C4-2B (cell line): ENCODE data around the gene HDAC4.

Source experiments
- H3K27ac ChIP-seq: fragments of 450-650 bp; 2 replicates; pipeline ENCODE4 v1.5.1; 2017
- ZFX ChIP-seq: fragments of 450-650 bp; IDR thresholded peaks from 2 replicates; pipeline ENCODE4 v1.6.1; 2017
- TF ChIP-seq, protein P1 (sequence below): fragments of 450-650 bp; conservative IDR thresholded peaks from 2 replicates; pipeline ENCODE4 v1.5.1; 2017; ENCODE audit warnings: mild to moderate bottlenecking

The HDAC4 gene

DNA sequence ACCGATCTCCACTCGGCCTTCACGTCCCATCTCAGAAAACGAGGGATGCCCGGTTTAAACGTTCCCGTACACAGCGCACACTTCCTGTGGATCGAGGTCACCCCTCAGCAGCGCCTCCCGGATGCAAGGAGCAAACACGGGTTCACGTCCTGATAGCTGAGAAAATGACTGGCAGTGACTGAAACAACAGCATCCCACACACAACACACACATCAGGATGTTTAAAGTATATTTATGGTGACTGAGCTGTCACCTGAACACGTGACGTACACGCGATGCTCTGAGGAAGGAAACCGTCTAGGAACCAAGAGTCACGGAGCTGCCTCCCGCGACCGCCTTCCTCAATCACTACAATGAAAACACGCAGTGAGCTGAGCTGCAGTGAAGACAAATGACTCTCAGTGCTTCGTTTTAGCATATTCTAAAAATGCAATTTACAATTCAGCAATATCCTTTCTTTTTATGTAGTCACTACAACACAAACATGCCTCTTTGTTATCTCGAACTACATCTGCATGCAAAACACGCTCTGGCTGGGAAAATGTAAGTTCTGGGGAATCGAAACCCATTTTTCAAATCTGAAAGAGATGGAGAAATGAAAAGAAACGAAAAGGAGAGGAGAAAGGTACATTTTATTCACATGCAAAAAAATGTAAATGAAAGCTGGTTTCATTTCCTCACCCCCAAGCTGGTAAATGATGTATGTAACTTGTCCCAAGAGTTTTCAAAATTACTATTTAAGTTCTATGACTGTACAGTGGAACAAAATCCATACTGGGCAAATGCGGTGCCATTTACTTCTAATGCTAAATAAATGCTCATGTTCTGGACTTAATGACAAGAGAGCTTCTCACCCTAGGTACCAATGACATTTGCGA, 19.8 kb downstream of the HDAC4 start:
- no peak overlapping the region for H3K27ac ChIP-seq
- TF ChIP-seq, protein P1, sequence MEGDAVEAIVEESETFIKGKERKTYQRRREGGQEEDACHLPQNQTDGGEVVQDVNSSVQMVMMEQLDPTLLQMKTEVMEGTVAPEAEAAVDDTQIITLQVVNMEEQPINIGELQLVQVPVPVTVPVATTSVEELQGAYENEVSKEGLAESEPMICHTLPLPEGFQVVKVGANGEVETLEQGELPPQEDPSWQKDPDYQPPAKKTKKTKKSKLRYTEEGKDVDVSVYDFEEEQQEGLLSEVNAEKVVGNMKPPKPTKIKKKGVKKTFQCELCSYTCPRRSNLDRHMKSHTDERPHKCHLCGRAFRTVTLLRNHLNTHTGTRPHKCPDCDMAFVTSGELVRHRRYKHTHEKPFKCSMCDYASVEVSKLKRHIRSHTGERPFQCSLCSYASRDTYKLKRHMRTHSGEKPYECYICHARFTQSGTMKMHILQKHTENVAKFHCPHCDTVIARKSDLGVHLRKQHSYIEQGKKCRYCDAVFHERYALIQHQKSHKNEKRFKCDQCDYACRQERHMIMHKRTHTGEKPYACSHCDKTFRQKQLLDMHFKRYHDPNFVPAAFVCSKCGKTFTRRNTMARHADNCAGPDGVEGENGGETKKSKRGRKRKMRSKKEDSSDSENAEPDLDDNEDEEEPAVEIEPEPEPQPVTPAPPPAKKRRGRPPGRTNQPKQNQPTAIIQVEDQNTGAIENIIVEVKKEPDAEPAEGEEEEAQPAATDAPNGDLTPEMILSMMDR: no peak
- no peak for TF ChIP-seq ZFX

DNA sequence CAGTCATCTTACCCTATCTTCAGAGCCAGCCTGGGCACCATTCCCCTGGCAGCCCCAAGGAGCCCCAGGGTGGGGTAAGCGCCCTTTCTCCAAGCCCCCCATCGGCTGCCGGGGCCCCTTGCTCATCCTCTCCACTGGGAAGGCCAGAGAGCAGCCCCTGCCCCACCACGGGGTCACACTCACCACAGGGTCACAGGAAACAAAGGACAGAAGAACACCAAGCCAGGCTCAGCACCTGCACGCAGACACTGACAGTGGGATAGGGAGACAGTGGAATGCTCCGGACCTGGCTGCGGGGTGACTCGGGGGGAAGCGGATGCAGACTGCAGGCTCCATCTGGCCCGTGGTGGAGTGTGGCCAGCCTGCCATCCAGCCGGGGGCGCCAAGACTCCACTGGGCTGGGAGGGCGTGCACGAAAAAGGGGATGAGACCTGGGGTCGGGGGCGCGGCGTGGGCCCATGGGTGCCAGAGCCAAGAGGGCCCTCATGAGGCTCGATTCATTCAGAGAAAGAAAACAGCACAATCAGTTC, 21.1 kb downstream of the HDAC4 start:
- TF ChIP-seq, protein P1: no peak
- no peak for TF ChIP-seq ZFX
- H3K27ac ChIP-seq: no peak overlapping the region

DNA sequence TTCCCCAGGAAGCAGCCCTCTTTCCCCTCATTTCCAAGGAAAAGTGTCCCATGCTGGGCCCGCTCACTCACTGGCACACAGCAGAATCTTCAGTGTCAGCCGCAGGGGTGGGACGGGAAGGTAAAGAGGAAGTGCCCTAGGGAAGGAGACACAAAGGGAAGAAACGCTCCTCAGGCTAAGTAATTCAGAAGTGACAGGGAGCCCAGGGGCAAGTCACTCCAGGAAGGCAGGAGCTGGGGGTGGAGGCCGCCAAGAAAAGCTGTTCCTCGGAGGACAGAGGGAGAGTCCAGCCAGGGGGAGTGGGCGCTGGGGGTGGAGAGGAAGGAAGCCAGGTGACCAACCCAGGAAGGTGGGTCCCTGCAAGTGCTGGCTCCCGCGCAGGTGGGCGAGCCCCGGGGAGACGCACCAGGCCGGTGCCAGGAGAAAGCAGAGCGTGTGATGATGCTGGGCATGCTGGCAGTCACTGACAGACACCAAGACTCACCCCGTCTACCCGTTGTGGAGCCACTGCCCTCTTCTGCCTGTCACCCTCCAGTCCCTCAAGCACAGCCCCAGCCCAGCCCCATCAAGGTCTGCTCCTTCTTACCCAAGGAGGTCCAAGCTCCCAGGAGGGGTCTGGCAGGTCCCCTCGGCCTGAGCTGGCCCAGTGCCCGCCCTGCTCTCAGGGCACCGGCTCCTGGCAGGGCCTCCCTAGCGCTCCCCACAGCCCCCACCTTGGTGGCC, 21.7 kb downstream of the HDAC4 start:
- no peak overlapping the region for H3K27ac ChIP-seq
- TF ChIP-seq, protein P1: no peak
- TF ChIP-seq ZFX: no peak

DNA sequence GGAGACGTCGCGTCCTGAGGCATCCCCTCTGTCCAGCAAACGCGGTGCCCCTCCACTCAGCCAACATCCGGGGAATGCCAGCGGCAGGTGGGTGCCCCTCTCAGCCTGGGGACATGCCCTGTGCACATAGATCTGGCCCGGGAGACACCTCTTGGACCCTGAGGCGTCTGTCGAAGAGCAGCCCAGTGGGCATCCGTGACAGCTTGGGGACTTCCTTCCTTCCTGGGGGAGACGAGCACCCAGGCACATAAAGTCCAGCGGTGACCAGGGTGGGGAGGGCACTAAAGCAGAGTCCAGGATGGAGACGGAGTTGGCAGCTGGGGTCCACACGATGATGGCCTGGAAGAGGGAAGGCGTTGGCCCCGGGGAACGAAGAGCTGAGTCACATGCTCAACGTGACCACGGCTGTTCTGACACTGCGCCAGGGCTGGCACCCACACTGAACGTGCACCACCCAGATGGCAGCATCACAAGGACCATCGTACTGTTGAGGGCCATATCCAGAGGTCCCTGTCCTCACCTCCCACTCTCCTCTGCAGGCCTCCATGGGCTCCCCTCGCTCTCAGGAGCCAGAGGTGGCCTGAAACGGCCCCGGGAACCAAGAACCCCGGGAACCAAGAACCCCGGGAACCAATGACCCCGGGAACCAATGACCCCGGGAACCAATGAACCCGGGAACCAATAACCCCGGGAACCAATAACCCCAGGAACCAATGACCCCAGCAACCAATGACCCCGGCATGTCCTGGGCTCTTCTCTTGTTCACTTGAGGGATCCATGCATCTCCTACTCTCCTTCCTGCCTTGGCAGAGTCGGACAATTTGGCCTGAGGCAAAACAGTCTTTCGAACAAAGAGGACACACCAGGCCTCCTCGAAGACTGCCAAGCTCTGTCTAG, 22.6 kb downstream of the HDAC4 start:
- TF ChIP-seq, protein P1: no peak
- TF ChIP-seq ZFX: no peak
- H3K27ac ChIP-seq: no peak overlapping the region

DNA sequence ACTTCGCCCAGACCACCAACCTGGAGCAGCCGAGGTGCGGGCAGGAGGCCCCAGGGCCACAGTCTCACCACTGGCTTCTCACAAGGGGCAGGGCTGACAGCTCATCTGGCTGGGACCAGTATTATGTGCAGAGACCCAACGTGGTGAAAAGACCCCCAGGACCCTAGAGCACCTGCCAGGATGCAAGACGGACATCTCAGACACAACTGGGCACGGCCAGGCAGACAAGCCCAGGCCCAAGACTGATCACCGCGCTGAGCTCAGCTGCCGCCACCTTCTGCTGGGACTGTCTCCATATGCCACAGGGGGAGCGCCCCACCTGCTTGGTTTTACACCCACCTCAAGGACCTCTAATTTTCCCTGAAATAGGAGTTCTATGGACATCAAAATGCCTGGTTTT, 23.2 kb downstream of the HDAC4 start:
- H3K27ac ChIP-seq: no peak overlapping the region
- TF ChIP-seq, protein P1: no peak
- TF ChIP-seq ZFX: no peak

DNA sequence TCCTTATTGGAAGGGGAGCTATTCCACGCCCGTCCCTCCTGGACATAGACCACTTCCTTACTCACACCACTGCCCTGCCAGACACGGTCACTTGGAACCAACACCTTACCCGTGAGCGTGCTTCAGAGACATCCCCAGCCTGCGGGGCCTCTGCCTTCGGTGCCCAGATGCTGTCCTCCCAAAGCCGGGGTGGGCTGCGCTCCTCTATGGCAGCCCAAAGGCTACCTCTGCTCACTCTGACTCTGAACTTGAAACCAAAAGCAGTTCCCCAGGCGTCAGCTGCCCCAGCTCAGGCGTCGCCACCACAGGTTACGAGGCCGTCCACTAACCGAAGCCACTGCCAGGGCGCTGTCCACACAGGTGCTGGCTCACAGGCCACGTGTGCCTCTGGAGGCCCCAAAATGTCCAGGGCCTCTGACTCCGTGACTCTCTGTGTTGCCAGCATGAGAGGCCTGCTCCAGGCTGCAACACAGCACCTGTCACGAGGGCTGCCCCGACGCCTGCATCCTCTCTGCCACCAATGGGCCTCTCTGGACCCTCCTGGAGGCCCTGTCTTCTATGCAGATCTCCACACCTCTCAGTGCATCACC, 23.8 kb downstream of the HDAC4 start:
- no peak overlapping the region for H3K27ac ChIP-seq
- TF ChIP-seq ZFX: no peak
- TF ChIP-seq, protein P1: no peak
